GM21786 (cell line): Measurements from ENCODE around the gene ROBO1.
"Not testable (repeated sequence)": the region's sequence is repeated elsewhere in the genome, so short reads cannot be mapped to it uniquely, and the experiment has no call there.

Experiments used
- ATAC-seq: cut with Tn5 transposase; IDR thresholded peaks from one replicate; pipeline ENCODE4 v1.9.1; 2021; ENCODE audit not compliant: unreplicated experiment

ROBO1 gene

DNA sequence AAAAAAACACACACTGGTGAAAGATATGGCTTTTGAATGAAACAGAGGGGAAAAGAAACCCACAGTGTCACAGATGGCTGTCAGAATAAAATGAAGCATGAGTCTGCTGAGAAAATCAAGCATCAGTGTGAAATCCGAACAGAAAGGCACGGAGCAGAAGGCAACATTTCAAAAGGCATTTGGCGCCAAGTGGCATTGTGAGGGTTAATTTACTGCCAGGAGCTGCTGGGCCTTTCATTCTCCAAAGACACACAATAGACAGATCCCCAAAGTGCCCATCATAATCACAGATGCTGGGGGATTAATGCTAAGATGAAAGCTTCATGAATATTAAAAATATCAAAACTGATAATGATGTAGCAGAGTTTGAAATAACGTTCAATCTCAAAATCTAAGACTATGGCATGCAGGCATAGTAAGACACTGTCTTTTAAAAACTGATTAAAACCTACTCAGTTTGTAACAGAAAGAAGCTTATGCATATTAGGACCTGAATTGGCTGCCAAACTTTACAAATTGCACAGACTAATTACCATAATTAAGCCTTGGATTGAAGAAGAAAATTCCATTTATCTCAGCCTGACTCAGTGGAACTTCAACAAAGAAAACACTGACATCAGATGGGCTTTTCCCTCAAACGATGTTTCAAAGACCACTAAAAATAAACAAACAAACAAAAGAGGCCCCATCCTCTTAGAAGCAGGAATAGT is 589.2 kb downstream of the ROBO1 start:
- ATAC-seq = no peak

DNA sequence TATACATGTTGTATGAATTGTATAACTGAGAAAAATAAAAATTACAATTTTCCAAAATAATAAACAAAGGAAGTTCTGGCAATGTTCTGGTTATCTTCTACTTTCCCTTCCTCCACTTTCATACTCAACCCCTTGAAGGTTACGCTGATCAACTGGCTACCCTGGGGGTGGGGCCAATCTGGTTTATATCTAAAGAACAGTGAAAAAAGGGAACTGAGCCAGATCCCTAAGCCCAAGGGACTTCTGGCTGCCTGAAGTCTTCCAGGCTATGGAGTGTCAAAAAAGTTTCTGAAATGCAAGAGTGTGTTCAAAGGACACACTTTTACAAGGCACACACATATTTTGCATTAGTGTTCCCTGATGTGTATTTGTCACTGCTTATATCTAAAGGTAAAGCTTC is 591.9 kb downstream of the ROBO1 start:
- no peak for ATAC-seq

DNA sequence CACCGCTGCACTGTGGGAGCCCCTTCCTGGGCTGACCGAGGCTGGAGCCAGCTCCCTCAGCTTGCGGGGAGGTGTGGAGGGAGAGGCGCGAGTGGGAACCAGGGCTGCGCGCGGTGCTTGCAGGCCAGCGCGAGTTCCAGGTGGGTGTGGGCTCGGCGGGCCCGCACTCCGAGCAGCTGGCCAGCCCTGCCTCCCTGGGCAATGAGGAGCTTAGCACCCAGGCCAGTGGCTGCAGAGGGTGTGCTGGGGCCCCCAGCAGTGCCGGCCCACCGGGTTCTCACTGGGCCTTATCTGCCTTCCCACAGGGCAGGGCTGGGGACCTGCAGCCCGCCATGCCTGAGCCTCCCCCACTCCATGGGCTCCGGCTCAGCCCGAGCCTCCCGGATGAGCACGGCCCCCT is 594.5 kb downstream of the ROBO1 start:
- ATAC-seq = not testable (repeated sequence)

DNA sequence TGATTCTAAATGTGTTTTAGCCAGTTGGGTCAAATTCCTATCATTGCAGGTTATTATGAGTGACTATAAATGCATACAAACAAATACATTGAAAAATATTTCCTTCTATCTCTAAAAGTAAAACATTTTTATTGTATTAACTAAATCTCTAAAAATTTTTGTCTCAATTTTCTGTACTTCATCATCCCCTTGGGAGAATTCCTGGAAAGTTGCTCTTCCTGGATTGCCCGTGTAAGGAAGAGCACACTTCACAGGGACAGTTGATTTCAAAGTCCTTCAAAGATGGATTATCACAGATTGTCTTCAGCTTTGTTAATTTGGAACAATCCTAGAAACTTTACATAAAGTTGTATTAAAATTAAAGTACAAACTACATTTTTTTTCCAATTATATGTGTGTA is 595.6 kb downstream of the ROBO1 start:
- no peak for ATAC-seq

DNA sequence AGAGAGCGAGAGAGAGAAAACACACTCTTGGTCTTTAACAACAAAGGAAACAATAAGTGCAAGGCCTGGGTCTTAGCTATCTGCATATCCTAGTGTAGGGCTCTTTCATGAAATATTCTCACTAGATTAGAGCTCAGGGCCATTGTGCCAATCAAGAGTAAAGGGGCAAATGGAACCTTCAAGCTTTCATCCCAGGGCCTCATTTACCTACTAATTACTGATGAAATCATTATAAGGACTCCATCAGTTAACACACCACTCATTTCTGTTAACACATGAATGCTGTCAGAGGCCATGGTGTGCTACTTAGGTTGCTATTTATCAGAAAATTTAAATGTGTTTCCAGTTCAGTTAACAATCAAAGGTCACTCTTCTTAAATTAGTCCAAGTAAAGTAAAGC is 597.8 kb downstream of the ROBO1 start:
- ATAC-seq = no peak

DNA sequence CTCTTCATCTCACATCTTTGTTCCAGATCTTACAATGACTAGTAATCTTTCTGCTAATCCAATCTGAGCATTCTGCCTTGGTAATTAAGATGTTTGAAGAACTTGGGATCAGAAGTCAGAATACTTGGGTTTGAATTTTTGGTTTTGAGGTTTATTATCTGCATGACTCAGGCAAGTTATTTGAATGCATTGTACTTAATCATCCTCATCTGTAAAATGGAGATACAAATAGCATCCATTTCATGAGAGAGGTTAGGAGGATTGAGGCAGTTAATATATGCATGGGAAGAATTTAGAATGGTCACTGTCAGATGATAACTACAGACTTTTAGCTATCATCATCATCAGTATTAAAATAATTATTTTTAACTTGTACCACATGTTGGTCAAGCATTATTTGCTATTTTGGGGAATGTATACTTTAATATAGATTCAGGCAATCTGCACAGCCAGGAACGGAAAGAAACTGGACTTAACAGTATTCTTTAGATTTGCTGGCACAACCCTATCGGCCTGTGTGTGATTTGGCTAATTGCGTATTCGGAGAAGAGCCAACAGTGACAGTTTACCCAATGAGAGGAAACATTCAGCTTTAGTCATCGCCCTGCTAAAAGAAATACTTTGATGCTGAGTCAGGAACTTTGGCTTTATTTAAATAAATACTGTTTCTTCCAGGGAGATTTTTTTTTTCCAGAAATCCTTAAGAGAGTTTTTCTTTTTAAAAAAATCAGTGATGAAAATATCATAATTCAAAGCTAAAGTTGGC is 600.0 kb downstream of the ROBO1 start:
- ATAC-seq = no peak

DNA sequence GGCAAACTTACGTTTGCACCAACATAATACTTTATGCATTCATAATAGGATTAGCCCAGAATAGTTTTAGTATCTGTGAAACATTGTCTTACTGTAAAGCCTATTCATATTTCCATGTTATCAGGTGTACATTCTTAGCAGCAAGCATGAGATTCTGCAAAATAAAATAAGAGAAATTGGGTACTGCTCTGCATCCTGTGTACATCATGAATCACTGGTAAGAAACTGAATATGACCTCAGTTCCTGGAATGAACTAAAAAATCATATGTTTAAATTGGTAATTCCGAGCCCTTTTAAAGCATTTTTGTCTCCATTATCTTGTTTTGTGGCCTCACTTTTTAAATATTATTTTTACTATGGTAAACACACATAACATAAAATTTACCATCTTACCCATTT is 605.1 kb downstream of the ROBO1 start:
- ATAC-seq = no peak

DNA sequence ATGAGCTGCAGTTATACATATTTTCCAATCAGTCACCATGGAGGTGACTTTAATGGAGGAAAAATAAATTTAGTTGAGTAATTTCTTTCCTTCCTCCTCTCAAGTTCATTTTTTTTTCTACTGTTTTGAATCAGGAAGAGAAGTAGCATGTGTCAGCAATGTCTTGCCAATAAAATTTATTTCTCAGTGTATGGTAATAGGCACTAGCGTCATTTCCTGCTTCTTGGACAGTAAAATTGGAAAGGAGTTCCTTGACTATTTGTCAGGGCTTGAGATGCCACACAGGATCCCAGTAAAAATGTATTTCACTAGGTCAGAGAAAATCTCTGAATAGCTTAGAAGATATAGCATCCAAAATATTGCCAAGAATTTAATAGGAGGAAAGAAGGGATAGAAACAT is 605.9 kb downstream of the ROBO1 start:
- ATAC-seq = no peak

DNA sequence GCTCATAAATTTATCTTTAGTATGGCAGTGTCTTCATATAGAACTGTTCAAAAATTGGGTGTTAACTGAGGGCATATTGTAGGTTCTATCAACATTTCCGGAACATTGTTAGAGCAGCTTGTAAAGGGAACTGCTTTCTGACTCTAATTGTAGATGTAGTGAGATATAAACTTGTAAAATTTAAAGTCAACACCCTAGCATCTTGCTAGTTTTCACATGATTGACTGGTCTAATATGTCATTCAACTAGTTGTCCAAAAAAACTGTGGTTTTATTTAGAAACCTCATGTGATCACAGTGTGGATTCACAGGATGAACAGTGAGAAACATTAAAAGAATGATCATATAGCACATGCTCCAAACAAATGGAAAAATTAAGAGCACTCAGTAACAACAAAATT is 607.4 kb downstream of the ROBO1 start:
- no peak for ATAC-seq

DNA sequence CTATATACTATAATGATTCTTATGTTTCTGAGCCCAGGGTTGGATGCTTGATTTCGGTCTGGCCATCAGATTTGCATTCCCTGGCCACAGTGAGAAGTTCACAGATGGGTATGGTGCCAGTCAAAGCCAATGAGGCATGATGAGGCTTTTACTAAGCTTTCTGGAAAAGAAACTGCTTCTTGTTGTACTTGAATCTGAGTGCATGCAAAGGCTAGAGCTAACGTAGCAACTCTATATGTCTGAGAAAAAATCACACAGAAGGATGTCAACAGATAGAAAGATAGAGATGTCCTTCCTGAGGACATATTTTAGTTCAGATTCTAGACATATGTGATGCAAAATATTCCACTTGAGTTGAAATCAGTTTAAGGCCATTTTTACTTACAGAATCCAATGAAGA is 608.1 kb downstream of the ROBO1 start:
- no peak for ATAC-seq

DNA sequence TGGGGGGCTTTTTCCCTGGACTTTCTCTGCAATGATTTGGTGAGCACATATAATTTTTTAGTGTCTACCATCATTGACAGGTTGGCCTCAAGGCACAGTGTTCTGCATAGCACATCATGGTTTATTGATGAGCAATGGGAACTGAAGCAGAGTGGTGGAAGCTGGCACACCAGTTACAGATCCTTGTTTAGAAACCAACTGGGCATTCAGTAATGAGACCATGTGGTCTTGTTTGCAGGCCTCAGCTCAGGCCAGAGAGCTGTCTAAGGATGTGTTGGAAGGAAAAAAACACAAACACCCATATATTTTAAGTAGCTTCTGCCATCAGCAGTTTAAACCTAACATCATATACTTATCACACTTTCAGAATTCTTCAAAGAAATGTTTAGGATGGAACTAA is 610.6 kb downstream of the ROBO1 start:
- ATAC-seq = no peak

DNA sequence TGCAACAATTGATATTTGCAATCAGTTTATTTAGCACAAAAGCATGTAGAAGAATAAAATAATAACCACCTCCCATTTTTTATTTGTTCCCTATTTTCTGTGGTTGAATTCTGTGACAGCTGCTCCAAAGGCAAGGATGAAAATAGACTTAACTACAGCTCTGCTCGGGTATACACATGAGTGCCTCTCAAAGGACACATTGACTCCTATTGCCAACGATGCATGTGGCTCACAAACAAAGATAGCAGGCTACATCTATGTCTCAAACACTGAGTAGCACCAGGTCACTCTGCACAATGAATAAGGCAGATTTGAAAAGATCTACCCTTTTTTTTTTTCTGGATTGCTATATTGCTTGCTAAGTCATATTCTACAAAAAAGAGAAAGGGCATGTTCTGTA is 612.9 kb downstream of the ROBO1 start:
- ATAC-seq = no peak

DNA sequence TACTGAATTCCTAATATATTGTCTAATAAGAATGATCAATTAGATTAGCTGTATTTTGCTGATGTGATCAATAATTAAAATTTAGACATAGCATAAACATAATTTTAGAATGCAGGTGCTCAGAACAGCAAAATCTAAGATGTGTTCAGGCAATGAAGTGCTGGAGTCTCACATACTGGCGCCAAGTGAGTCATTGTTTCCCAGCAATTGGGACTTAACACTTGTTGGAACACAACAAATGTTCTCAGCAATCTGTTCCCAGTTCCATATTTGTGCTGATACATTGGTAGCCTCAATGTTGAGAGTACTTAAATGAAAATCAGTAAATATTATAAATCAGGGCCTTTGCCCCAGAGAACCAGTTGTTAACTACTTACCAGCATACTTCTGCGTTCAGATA is 619.0 kb downstream of the ROBO1 start:
- ATAC-seq = no peak

DNA sequence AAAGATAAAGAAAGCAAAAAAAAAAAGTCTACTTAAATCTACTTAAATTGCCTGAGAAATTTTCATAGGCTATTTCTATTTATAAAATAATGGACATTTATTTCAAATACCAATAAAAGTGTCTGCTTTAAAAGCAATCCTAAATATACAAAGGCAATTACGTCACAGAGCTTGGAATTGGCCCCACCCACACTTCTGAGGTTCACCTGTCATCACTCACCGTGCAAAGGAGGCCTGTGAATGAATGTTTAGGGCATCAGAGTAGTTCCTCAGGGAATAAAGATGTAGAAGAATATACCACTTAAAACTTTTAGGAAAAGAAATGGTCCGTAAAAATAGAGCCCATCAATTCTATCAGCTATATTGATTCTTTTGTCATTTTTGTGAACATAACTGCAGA is 621.8 kb downstream of the ROBO1 start:
- ATAC-seq = no peak

DNA sequence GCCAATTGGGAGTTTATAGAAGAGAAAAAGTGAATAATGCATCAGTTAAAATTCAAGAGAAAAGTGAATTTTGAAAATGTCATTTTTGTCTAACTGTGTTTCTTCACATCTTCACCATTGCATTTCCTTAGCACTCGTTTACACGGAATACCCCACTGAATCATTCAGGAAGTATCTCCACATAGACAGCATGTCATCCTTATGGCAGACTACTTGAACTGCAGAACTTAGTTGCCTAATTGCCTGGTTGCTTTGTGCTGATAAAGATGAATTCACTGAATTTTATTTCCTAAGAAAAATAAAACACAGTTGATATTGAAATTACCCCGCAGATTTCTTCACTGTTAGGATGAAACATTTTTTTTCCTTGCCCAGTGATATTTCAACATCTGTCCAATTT is 627.1 kb downstream of the ROBO1 start:
- no peak for ATAC-seq

DNA sequence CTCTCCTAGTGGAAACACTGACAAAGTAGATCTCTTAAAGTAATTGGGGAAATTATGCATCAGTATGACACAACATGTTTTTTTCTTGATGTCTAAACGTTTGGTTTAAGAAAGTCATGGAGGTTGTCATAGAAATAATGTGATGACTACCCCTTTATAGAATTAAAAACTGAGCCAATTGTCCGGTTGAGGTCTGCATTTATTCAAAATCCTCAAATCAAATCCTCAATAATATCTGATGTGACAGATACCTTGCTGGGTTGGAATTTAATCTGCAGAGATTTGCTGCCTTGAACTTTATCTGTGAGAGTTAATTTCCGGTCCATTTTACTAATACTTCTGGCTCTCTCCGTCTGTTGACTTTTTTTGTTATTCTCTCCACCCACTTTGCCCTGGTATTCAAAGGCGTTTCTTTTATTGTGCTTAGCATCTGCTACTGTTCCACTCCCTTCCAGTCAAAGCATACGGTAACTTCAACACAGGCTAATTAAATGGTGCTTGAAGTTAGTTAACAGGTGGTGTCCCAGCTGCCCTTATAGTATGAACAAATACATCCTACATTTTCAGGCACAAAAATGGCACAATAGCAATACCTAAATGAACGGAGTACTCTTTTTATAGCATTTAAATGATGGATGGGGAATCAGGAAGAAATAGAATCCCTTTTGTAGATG is 628.3 kb downstream of the ROBO1 start:
- ATAC-seq = no peak

DNA sequence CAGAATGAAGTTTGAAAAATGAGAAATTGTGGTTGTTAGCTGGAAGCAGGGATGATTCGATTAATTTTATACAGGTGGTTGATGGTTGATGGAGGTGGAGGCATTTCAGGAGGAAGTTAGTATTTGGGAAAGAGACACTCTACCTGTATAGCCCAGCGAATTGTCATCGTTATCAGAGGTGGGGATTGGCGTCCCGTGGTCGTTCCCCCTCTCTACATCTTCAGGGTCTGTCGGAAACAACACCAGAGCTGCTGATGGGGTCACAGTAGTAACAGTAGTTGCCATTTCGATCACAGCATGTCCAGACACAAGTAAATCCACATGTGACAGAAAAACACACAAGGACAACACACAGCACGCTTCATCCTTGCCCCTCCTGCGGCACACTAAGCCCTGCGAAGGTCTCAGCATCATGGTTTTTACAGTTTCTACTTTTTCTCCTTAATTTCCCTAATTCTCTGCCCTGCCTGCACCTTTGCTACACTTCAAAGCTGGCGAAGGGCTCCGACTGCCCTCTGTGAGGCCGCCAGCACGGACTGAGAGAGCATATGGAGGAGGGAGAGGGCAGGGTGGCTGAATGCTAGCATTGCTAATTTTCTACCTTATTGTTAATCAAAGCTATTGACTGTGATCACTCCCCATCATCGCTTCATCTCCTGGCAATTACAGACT is 642.3 kb downstream of the ROBO1 start:
- no peak for ATAC-seq

DNA sequence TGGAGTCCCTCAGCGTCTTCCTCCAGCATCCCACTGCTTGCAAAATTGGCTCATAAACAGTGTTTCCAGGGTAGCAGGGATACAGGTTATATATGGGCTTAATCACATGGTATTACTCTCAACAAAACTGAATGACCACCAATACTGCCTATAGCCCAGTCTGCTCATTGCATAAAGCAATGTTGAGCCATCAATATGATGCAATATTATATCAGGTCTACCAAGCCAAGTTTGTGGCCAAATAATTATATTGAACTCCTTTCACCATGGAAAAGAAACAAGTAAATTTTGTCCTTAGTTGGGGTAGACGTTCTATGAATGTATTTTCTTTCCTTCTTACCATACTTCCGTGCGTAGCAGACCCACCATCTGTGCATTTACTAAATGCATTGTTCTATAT is 652.3 kb downstream of the ROBO1 start:
- no peak for ATAC-seq

DNA sequence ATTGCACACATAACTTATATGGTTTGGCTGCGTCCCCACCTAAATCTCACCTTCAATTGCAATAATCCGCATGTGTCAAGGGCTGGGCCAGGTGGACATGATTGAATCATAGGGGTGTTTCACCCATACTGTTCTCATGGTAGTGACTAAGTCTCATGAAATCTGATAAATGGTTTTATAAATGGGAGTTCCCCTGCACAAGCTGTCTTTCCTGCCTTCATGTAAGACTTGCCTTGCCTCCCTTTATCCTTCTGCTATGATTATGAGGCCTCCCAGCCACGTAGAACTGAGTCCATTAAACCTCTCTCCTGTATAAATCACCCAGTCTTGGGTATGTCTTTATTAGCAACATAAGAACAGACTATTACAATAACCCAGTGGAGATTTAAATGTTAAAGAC is 653.9 kb downstream of the ROBO1 start:
- ATAC-seq = no peak

DNA sequence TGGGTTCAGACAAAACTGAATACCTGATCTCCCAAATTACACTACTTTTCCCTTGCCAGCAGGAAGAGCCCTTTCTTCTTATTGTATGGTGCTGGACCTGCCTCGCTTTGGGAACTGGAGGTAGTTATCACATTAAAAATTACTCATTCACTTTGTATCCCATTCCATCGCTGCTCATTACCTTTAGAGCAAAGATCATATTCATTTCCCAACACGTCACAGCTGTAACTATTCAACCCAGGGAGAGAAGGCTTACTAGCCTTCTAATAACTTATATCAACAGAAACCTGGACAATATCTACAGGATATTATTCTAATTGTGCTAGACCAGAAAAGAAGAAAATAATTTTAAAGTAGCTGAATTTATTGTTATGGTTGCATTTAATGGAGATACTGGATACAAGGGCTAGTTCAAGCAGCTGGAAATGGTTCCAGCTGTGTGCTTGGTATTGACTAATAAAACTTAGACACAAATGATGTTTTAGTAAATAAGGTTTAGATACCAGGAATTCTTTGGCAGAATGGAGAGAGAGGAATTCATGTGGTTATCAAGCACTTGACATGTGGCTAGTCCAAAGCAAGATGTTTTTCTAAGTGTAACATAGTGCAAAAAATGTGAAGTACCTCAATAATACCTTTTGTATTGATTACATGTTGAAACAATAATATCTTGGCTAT is 656.3 kb downstream of the ROBO1 start:
- no peak for ATAC-seq

DNA sequence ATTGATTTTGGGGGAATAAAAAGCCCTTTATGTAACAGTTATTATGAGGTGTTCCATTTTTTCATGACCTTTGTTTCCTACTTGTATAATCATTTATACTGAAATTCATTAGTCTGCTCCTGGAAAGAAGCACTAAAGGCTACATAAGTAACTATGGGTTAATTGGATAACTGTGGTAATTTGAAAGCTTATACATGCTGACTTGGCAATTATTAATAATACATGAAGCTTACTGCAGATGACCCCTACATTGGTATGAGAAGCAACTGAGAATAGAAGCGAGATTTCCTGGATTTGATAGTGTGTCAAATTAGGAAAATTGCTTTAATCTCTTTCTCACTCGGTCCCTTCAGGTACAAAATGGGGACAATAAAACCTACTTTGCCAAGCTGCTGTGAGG is 658.0 kb downstream of the ROBO1 start:
- ATAC-seq = no peak
